ENCODE measurements around the gene PTPRN2. TPM values are rescaled to one million over a fixed set of nuclear protein-coding genes. Genes with fewer than 3 reads are reported as not detected.
A peak's percentile ranks its signal among the peaks of the same experiment; 100 is the strongest.

Gene PTPRN2
- total and polyA plus RNA-seq, 2 donors from 2014 or later, result 4.8 to 6.2 TPM

GRCh38 chr7:158474488-158474887, 113.1 kb downstream of the PTPRN2 start:
- no peaks in the 10 kb centered on the region for H3K4me1 ChIP-seq (ENCODE audit: control insufficient read depth in 2 of 3, insufficient read depth in 2 of 3, low read depth in 1 of 3, low read length in 3 of 3)
- intact Hi-C loops (cut with DNase I), result no loop called here
- H3K27me3 ChIP-seq (ENCODE audit: control insufficient read depth, insufficient read depth, low read length), result no peaks in the 10 kb centered on the region
- H3K4me3 ChIP-seq (ENCODE audit: low read length in 3 of 3), result no peak overlapping the region
- no peak overlapping the region for H3K27ac ChIP-seq (ENCODE audit: low read depth in 2 of 2, low read length in 2 of 2)
- no peaks in the 10 kb centered on the region for H3K36me3 ChIP-seq (ENCODE audit: control insufficient read depth in 2 of 3, insufficient read depth in 3 of 3, low read length in 3 of 3)
- TF ChIP-seq CTCF (IDR thresholded peaks at IDR 0.05; ENCODE audit: borderline replicate concordance, extremely low read depth, insufficient read depth), result no peak
- DNase-seq (peak in 1 of 5 donors; percentile 50), FAIRE-seq (no peak)
- H3K9ac ChIP-seq (ENCODE audit: low read length in 3 of 3), result no peak overlapping the region
- H3K9me3 ChIP-seq (ENCODE audit: control insufficient read depth in 2 of 3, insufficient read depth in 1 of 3, low read length in 3 of 3), result no peaks in the 10 kb centered on the region

GRCh38 chr7:158473946-158474345, 113.7 kb downstream of the PTPRN2 start:
- Histone ChIP-seq H3K4me3 (ENCODE audit: low read length in 3 of 3) (no peak overlapping the region), H3K27me3 (ENCODE audit: control insufficient read depth, insufficient read depth, low read length) (no peaks in the 10 kb centered on the region), H3K27ac (ENCODE audit: low read depth in 2 of 2, low read length in 2 of 2) (no peak overlapping the region), H3K9ac (ENCODE audit: low read length in 3 of 3) (no peak overlapping the region), H3K4me1 (ENCODE audit: control insufficient read depth in 2 of 3, insufficient read depth in 2 of 3, low read depth in 1 of 3, low read length in 3 of 3) (no peaks in the 10 kb centered on the region), H3K9me3 (ENCODE audit: control insufficient read depth in 2 of 3, insufficient read depth in 1 of 3, low read length in 3 of 3) (no peaks in the 10 kb centered on the region), H3K36me3 (ENCODE audit: control insufficient read depth in 2 of 3, insufficient read depth in 3 of 3, low read length in 3 of 3) (no peaks in the 10 kb centered on the region)
- intact Hi-C loops (cut with DNase I), result no loop called here
- FAIRE-seq (no peak), DNase-seq (no peak)
- TF ChIP-seq CTCF (IDR thresholded peaks at IDR 0.05; ENCODE audit: borderline replicate concordance, extremely low read depth, insufficient read depth), result no peak

GRCh38 chr7:158473221-158473620, 114.4 kb downstream of the PTPRN2 start:
- no peak for TF ChIP-seq CTCF (IDR thresholded peaks at IDR 0.05; ENCODE audit: borderline replicate concordance, extremely low read depth, insufficient read depth)
- intact Hi-C loops (cut with DNase I), result no loop called here
- H3K9ac ChIP-seq (ENCODE audit: low read length in 3 of 3), result no peak overlapping the region
- peak overlapping the region in 1 of 3 donors; percentile 16 for H3K4me3 ChIP-seq (ENCODE audit: low read length in 3 of 3)
- no peaks in the 10 kb centered on the region for H3K4me1 ChIP-seq (ENCODE audit: control insufficient read depth in 2 of 3, insufficient read depth in 2 of 3, low read depth in 1 of 3, low read length in 3 of 3)
- FAIRE-seq (no peak), DNase-seq (peak in 4 of 5 donors; percentile 52 to 89 (median 62))
- H3K36me3 ChIP-seq (ENCODE audit: control insufficient read depth in 2 of 3, insufficient read depth in 3 of 3, low read length in 3 of 3), result no peaks in the 10 kb centered on the region
- H3K27me3 ChIP-seq (ENCODE audit: control insufficient read depth, insufficient read depth, low read length), result no peaks in the 10 kb centered on the region
- H3K9me3 ChIP-seq (ENCODE audit: control insufficient read depth in 2 of 3, insufficient read depth in 1 of 3, low read length in 3 of 3), result no peaks in the 10 kb centered on the region
- H3K27ac ChIP-seq (ENCODE audit: low read depth in 2 of 2, low read length in 2 of 2), result no peak overlapping the region

- no peak for TF ChIP-seq CTCF (IDR thresholded peaks at IDR 0.05; ENCODE audit: borderline replicate concordance, extremely low read depth, insufficient read depth)
- Histone ChIP-seq H3K9ac (ENCODE audit: low read length in 3 of 3) (no peak overlapping the region), H3K27ac (ENCODE audit: low read depth in 2 of 2, low read length in 2 of 2) (no peak overlapping the region), H3K4me1 (ENCODE audit: control insufficient read depth in 2 of 3, insufficient read depth in 2 of 3, low read depth in 1 of 3, low read length in 3 of 3) (no peaks in the 10 kb centered on the region), H3K9me3 (ENCODE audit: control insufficient read depth in 2 of 3, insufficient read depth in 1 of 3, low read length in 3 of 3) (no peaks in the 10 kb centered on the region), H3K36me3 (ENCODE audit: control insufficient read depth in 2 of 3, insufficient read depth in 3 of 3, low read length in 3 of 3) (no peaks in the 10 kb centered on the region), H3K4me3 (ENCODE audit: low read length in 3 of 3) (no peak overlapping the region), H3K27me3 (ENCODE audit: control insufficient read depth, insufficient read depth, low read length) (no peaks in the 10 kb centered on the region)
- FAIRE-seq (no peak), DNase-seq (no peak)
- intact Hi-C loops (cut with DNase I), result no loop called here
Measured at GRCh38 chr7:158472596-158472995, 115.0 kb downstream of the PTPRN2 start.

Measured in kidney (tissue), 14 donors.